Lower lobe of right lung (tissue), 2 donors: ENCODE data around the gene DUSP6. TPM values are rescaled to one million over a fixed set of nuclear protein-coding genes. Genes with fewer than 3 reads are reported as not detected.
A peak's percentile ranks its signal among the peaks of the same experiment; 100 is the strongest.
"Not testable (repeated sequence)": the region's sequence is repeated elsewhere in the genome, so short reads cannot be mapped to it uniquely, and the experiment has no call there.

Experiments used
- ATAC-seq, 2 donors: fragments of 200-7000 bp; cut with Tn5 transposase; one replicate each; pipeline ENCODE4 v1.9.1; 2020 to 2022; ENCODE audit warnings: mild to moderate bottlenecking in 2 of 2, moderate library complexity in 2 of 2
- DNase-seq: peaks from one replicate; pipeline ENCODE4 v3.0.0-alpha.2; 2020
- H3K27ac ChIP-seq: fragments of 200-600 bp; one replicate; pipeline ENCODE4 v1.8.0; 2022
- H3K27me3 ChIP-seq: fragments of 200-600 bp; one replicate; pipeline ENCODE4 v1.8.0; 2022; ENCODE audit warnings: low read depth
- H3K36me3 ChIP-seq: fragments of 200-600 bp; one replicate; pipeline ENCODE4 v1.8.0; 2022; ENCODE audit warnings: mild to moderate bottlenecking
- H3K4me1 ChIP-seq: fragments of 200-600 bp; one replicate; pipeline ENCODE4 v1.8.0; 2022
- H3K4me3 ChIP-seq: fragments of 200-600 bp; one replicate; pipeline ENCODE4 v1.8.0; 2022; ENCODE audit warnings: mild to moderate bottlenecking
- H3K9me3 ChIP-seq: fragments of 200-600 bp; one replicate; pipeline ENCODE4 v1.8.0; 2022
- CTCF ChIP-seq: fragments of 200-600 bp; IDR thresholded peaks from one replicate; pipeline ENCODE4 v1.8.0; 2022; ENCODE audit warnings: antibody characterized with exemption, mild to moderate bottlenecking
- intact Hi-C: fragments of 100-400 bp; cut with DNase I; formaldehyde crosslinking; loops from one replicate; pipeline ENCODE4 v1.11.0; 2022
- total RNA-seq: library from RNA; stranded (reverse); fragmentation: NEBNext Ultra II Directional; extraction: Animal tissue kit (Norgen Biotek cat#: 25700); gene quantifications from one replicate; pipeline ENCODE4 v1.2.1, GENCODE V29; 2021
- donor health status: DM: no; HTN: yes; CAD: no; lungs with severe emphysema.

Gene DUSP6
- total RNA-seq, 1 donor from 2014 or later, result 196 TPM

DNA sequence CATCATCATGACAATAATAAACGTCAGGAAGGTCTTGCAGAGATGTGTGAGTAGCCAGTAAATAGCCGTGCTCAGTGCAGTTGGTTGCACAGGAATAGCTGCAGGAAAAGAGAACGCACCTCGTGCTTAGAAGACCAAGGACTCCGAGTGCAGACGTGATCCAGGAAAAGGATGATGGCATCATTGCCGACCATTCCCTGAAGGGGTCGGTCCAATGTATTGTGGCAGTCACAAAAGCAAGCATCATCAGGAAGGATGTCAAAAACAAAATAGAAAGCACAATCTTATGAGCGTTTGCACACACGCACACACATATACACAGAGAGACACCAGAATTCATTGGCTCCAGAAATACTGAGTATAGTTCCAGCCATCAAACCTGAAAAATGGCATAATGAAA is 12.8 kb downstream of the DUSP6 start:
- Histone ChIP-seq H3K4me1 (peaks cover 18% of the 10 kb centered on the region), H3K9me3 (no peaks in the 10 kb centered on the region), H3K27ac (no peak overlapping the region), H3K36me3 (no peaks in the 10 kb centered on the region), H3K4me3 (no peak overlapping the region), H3K27me3 (no peaks in the 10 kb centered on the region)
- ATAC-seq (no peak), DNase-seq (no peak)
- TF ChIP-seq CTCF, result no peak
- intact Hi-C loops, result no loop called here

- intact Hi-C loops, H3K27me3 ChIP-seq, H3K9me3 ChIP-seq, H3K27ac ChIP-seq, DNase-seq, H3K4me3 ChIP-seq, H3K36me3 ChIP-seq: not testable (repeated sequence)
- H3K4me1 ChIP-seq, result peaks cover 33% of the 10 kb centered on the region
- peak in 1 of 2 donors; percentile 37 for ATAC-seq
Observed at GRCh38 chr12:89337136-89337535, 15.2 kb downstream of the DUSP6 start.

DNA sequence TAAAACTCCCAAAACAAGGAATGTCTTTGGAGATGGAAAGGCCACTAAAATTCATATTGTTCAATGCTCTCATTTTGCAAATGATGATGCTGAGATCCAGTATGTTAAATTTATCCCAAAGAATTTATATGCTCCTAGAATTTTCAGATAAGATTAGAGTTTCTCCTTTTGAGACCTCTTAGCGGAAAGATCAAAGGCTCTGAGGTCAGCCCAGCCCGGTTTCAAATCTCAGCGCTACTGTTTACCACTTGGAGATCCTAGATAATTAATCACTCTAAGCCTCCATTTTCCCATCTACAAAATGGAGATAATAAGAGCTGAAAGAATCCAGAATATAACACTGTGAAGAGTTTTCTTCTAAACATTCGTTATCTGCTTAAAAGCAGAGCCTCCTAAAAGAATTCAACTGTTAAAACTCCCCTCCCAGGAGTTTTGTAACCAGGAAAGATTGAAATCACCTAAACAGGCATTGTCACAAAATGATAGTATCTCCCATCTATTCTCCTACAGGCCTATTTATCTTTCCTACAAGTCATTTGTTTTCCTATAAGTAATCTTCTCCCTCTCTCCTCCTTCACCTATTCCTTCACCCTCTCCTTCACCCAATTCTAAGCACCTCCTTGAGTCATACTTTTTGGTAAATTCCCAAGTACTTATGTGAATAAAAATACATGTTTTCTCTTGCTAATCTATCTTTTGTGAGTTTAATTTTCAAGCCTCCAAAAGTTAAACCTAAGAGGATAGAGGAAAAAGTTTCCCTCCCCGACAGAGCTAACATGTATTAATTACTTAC is 16.7 kb downstream of the DUSP6 start:
- H3K4me1 ChIP-seq, result peaks cover 33% of the 10 kb centered on the region
- no peaks in the 10 kb centered on the region for H3K36me3 ChIP-seq
- no peak for TF ChIP-seq CTCF
- H3K4me3 ChIP-seq, result no peak overlapping the region
- no peak overlapping the region for H3K27ac ChIP-seq
- no peaks in the 10 kb centered on the region for H3K27me3 ChIP-seq
- intact Hi-C loops, result no loop called here
- ATAC-seq (no peak), DNase-seq (no peak)
- peaks cover 6% of the 10 kb centered on the region for H3K9me3 ChIP-seq

DNA sequence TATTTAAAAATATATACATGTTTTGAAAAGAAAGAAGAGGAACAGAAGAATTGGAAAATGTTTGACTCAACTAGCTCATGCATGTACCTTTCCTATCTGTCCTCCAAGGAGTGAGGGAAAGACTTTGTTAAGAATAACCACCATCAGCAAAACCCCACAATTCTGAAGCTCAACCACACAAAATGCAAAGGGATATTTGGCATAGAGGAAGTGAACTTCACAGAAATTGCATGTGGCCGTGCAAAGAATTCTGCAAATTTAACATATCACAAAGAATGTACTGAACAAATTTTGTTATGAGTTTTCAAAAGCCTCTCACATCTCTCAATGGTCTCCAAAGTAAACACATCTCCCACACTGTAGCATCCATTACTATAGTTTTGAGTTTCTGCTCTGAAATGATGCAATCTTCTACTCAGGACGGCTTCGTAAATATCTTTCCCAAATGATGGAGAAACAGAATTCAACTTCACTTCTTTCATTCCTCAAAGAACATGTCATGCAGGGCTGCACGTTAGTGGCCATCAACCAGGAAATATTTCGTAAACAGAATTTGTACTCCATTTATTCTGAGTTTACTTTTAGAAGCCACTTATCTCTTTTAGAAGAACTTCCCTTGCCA is 17.6 kb downstream of the DUSP6 start:
- Histone ChIP-seq H3K4me1 (peaks cover 33% of the 10 kb centered on the region), H3K9me3 (peaks cover 13% of the 10 kb centered on the region), H3K27ac (no peak overlapping the region), H3K36me3 (no peaks in the 10 kb centered on the region), H3K27me3 (no peaks in the 10 kb centered on the region), H3K4me3 (no peak overlapping the region)
- TF ChIP-seq CTCF, result no peak
- intact Hi-C loops, result no loop called here
- ATAC-seq (peak; percentile 29 to 60), DNase-seq (no peak)

GRCh38 chr12:89333564-89334252 is 18.6 kb downstream of the DUSP6 start:
- Histone ChIP-seq H3K27me3 (no peaks in the 10 kb centered on the region), H3K4me1 (peaks cover 33% of the 10 kb centered on the region), H3K27ac (peak overlapping the region; percentile 3), H3K36me3 (no peaks in the 10 kb centered on the region), H3K9me3 (peaks cover 13% of the 10 kb centered on the region), H3K4me3 (no peak overlapping the region)
- intact Hi-C loops, result no loop called here
- no peak for TF ChIP-seq CTCF
- peak; percentile 55 for DNase-seq
- peak; percentile 76 to 91 for ATAC-seq
